Activated T-cell treated with anti-CD3 and anti-CD28 coated beads for 4 hours (primary cell): Measurements from ENCODE around the gene LGALS1.

Experiments
- DNase-seq: peaks from one replicate; pipeline ENCODE4 v3.0.0-alpha.2; 2020

Gene LGALS1

DNA sequence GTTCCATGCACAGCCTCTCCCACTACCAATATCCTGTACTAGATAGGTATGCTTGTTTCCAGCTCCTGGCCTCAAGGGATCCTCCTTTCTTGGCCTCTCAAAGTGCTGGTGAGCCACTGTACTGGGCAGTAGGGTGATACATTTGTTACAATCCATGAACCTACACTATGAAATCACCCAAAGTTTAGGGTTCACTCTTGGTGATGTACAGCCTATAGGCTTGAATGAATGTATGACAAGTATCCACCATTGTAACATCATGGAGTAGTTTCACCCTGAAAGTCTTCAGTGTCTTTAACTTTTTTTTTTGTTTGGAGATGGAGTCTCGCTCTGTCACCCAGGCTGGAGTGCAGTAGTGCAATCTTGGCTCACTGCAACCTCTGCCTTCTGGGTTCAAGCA is 53.2 kb downstream of the LGALS1 start:
- DNase-seq: no peak
